HG03095 (cell line): ENCODE measurements around the gene FAM124B.
A peak's percentile ranks its signal among the peaks of the same experiment; 100 is the strongest.
"Not testable (repeated sequence)": the region's sequence is repeated elsewhere in the genome, so short reads cannot be mapped to it uniquely, and the experiment has no call there.

ENCODE experiments used
- ATAC-seq: cut with Tn5 transposase; IDR thresholded peaks from one replicate; pipeline ENCODE4 v1.9.1; 2021; ENCODE audit warnings: moderate library complexity; ENCODE audit not compliant: unreplicated experiment

The FAM124B gene

DNA sequence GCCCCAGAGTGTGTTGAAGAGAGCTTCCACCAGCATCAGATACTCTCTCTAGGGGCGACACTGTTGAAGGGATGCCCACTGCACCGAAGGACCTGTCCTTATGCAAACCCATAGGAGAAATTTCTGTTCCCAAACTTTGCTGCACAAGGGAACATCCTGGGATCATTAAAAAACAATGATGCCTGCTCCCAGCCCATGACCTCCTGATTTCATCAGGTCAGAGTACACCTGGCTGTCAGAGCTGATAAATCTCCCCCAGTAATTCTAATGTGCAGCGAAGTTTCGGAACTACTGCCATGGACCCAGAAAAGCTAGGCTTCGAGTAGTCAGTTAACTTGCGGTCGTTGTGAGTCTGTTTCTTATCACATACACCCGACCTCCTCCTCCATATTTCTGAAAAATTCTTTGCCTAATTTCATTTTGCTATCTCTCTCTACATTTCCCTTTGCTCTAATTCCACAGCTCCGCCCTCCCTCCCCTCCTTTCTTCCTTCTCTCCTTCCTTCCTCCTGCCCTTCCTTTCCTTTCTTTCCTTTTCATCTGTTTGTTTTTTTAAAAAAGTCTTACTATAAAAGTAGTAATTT is 18.8 kb downstream of the FAM124B start:
- no peak for ATAC-seq

DNA sequence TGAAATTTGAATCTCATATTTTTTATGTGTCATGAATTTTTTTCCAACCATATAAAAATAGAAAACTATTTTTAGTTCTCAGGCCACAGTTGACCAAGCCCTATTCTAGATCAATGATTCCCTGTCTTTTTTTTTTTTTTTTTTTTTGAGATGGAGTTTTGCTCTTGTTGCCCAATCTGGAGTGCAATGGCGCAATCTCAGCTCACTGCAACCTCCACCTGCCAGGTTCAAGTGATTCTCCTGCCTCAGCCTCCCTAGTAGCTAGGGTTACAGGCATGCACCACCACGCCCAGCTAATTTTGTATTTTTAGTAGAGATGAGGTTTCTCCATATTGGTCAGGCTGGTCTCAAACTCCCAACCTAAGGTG is 19.6 kb downstream of the FAM124B start:
- ATAC-seq = not testable (repeated sequence)

DNA sequence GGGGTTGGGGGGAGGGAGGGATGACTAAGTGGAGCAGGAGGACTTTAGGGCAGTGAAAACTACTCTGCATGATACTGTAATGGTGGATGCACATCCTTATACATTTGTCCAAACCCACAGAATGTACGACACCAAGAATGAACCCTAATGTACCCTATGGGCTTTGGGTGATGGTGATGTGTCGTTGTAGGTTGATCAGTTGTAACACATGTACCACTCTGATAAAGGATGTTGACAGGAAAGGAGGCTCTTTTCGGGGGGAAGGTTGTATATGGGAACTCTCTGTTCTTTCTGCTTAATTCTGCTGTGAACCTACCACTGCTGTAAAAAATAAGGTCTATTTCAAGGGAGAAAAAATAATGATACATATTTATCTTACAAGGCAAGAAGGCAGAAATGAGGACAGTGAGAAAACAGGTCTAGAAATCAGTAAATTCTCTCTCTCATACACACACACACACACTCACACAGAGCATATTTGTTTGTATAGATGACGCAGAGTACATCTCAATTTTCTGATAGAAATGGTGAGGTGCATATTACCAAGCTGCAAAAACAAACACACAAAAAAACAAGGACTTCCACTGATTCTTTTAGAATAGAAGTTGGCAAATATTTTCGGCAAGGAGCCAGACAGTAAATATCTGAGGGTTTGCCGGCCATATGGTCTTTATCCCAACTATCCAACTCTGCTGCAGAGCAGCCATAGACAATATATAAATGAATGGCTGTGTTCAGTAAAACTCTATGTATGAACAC is 20.2 kb downstream of the FAM124B start:
- ATAC-seq = no peak

DNA sequence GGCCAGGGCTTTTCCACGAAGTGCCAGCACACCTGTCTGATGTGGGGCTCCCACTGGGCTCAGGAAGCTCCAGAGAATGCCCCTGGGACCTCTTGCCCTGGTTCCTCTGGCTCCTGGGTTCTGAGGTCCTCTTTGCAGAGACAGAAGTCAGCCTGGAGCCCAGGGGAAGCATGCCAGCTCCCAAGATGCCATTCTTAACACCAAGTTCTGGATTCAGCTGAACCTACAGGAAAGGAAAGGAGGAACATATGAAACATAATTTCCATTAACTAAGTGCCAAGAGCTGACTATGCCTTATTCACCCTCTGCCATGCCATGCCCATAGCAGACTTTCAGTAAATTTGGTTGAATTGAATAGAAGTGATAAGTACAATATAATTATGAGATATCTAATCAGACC is 21.9 kb downstream of the FAM124B start:
- ATAC-seq = no peak

DNA sequence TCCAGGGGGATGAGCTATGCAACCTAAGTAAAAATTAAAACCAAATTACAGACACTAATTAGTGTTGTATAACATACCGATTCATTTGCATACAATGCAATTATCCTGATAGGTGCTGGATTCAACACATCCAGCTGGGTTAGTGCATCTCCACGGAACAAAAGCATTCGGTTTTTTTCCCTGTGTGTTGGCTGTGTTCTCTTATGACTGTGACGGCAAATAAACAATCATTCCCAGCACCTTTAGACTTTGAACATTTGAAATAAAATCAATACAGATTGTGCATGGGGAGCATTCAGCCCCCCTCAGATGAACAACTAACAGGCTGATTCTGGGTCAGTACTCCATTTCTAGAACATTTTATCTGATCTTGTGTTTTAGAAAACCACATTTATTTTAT is 22.7 kb downstream of the FAM124B start:
- no peak for ATAC-seq

DNA sequence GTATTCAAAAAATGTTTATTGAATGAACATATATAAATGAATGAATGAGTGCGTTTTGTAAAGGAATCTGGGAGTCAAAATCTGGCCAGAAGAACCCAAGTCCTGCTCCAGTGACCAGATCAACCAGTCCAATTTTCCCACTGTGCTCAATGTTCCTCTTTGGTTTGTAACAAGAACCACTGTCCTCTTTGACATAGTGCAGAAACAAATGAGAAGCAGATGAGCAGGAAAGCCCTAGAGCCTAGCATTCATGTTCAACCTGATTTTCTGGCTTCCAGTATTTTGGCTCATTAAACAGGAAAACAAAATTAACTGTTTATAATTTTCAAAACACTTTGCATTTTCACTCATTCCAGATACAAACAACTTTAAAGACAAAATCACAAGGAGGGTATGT is 23.2 kb downstream of the FAM124B start:
- no peak for ATAC-seq

DNA sequence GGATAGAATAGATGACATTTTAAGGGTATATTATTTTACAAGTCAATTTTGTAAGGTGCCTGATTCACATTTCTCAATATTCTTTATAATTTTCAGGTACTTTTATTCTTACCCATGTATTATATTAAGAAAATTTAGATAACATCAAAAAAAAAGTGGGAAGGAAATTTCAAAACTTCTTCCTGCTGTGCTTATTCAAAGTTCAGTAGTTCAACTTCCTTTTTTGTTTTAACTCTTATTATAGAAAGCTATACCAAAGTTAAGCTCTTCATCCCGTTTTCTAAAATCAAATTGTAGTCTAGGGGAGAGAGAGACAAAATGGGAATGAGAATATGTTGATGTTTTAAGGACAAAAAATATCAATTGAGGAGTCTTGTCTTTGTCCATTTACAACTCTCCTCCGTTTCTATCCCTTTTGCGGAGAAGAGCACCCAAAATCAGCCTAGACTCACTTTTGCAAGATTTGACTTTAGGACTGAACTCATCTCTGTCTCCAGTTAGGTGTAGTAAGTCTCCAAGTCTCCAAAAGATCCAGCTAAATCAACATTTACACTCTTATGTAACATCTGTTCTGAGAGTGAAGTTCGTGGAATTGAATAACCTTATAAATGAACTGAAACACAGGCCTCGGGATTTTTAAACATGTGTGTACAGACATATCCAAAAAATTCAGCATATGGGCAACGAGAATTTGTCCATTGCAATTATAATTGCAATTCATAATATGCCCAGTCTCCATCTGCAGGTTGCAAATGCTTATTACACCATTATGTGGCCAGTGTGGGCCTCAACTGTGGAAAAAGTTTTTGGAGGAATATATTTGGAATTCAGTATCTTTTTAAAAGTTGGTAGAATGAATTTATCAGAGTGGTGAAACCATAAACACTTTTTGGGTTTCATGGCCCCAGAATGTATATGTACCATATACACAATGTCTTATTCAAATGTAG is 23.9 kb downstream of the FAM124B start:
- no peak for ATAC-seq

DNA sequence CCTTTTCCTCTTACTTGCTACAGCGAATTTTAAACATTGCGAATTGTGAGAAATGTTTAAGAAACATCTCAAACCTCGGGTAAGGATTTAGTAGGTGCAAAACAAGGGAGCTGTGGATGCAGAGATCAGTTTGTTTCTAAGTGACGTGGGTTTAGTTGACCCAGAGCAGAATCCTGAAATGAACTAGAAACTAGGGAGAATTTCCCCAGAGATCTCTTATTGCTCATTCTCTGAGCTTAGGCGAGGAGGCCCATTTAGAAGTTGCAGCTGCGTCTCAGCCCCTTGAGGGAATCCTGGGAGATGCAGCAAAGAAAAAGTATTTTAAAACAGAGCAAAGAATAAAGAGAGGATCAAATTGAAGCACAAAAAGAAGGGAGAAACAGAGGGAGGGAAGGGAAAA is 29.3 kb downstream of the FAM124B start:
- no peak for ATAC-seq

DNA sequence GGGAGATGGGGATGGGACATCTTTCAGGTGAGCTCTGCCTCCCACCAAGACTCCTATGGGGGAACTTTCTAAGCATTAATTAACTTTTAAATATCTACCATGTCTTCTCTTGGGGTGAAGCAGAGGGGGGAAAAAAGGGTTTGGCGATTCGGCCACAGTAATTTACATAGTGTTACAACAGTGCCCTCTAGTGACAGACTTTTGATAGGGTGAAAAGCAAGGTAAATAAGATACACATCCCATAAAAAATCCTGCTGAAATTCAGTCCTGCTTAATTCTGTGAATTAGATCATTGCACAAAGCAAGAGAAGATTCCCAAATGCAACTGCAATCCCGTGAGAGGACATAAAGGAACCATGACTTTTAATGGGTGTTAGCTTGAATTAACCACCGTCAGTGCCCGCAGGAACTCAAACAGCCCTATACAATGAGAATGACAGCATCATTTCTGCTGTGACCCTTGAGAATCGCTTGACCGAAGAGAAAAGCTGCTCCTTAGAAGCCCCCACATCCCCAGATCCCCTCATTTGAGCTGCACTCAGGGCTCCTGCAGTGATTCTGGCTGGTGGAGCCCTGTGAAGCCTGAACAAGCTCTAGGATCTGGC is 32.8 kb downstream of the FAM124B start:
- no peak for ATAC-seq

DNA sequence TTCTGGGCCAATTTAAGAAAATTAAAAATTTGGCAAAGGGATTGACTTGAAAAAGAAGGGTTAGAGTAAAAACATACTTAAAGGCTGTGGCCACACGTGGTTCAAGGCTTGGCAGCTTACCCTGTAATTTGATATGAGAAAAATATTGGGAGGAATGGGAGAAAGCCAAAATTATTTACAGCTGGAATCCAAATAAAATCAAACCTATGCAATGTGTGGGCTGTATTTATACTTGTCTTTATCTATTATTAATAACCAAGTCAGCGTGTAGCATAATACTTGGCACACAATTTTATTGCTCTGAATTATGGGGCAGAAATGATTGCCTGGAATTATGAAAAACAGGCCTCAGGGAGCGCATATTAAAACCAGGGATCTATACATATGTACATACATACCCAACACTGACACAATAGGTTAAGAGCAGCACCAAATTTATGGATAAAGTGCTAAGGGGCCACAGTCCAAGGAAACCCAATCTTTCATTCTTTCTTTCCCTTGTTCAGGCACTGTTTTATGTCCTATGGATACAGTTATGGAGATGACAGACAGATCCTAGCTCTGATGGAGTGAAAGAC is 35.6 kb downstream of the FAM124B start:
- ATAC-seq = no peak

DNA sequence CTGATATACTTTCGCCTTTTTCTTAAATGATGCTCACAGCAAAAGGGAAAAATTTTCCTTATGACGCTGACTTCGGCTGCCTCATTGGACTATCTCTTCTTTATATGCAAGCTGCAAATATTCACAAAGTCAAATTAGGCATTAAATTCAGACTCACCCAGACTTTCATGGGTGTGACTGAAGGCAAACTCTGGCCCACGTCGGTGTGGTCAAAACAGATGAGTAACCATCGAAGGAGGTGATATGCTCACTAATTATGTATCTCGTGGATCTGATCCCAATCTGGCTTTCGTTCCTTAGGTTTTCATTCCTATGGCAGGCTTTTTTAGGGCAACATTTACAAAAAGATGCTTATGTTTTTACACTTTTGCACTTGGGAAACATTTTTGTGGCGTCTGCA is 36.6 kb downstream of the FAM124B start:
- ATAC-seq = no peak

DNA sequence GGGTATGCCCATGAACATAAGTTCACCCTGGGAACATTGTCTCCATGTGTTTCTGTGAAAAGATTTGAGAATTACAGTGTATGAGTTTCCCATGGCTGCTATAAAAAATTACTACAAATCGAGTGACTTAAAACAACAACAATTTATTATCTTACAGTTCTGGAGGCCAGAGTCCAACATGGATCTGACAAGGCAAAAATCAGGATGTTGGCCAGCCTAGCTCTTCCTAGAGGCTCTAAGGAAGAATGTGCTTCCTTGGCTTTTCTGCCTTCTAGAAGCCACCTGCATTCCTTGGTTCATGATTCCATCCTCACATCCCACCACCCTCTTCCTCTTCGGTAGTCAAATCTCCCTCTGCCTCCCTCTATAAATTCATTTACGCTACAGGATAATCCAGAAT is 38.6 kb downstream of the FAM124B start:
- no peak for ATAC-seq

DNA sequence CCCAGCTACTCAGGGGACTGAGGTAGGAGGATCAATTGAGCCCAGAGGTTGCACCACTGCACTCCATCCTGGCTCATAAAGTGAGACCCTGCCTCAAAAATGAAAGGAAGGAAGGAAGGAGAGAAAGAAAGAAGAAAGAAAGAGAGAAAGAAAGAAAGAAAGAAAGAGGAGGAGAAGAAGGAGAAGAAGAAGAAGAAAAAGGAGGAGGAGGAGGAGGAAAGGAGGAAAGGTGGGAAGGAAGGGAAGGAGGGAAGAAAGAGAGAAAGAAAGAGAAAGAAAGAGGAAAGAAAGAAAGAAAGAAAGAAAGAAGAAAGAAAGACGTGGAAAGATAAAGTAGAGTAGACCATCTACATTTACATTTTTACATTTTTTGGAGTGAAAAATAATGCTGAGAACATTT is 39.8 kb downstream of the FAM124B start:
- ATAC-seq = no peak

DNA sequence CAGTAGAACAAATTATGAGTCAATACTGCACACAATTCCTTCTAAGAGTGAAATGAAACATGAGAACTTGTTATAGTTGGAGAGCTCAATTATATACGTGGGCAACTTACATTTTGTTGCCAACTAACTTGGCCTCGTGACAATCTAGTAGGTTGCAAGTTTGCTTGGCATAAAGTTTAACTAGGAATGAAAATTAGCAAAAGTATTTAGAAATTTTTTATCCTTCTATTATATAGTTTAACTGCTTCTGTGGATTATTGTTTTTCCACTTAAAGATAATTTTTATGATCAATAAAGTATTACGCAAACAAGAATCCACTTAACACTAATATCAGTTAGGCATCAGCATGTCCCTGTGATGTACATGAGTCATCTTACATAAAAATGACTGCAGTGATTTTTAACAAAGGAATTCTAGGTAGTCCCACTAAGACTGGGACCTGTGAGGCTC is 41.1 kb downstream of the FAM124B start:
- no peak for ATAC-seq

DNA sequence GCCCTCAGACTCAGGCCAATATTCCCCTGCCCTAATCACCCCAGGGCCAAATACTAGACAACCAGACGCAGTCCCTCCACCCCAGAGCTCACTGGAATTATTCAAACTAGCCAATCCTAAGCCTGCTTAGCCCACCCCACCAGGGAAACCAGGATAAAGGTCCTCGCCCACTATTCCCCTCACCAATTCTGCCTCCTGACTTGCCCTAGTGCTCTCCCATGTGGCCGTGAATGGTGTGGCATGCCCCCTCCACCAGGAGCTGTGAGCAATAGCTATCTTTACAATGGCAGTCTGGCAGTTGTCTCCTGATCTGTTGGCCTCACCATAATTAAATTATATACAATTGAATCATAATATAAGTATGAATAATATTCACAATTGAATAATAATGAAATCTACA is 42.3 kb downstream of the FAM124B start:
- ATAC-seq = no peak

DNA sequence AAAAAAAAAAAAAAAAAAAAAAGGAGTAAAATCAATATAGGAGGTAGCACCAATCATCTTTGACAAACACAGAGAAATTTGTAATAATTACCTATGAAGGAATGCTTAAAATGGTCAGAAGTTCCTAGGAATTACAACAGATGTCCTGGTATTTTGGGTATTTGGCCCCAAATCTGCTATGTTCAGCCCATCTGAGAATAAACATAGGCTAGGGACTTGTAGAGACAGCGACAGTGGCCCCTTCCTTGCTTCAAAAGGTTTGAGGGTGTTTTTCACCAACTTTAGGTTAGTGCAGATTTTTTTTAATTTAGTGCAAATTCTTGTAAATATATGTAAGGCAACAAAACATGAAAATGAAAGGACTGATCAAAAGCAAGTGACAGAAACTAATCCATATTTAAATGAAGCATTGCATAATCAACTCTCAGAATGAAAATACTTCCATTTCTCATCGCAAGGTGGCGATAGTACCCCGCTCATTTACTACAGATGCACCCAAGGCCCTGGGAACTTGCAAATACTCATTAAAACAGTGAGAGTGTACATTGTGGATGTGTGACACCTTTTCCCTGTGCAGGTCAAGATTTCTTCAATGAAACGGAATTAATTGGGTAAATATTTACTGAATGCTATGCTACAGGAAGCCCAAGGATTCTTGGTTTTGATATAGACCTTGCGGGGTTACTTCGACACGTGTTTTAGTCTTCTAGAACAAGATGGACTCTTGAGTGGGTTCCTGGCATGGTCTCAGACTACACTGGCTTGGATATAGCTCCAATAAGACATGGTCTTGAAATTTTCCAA is 44.6 kb downstream of the FAM124B start:
- peak; percentile 80 for ATAC-seq

DNA sequence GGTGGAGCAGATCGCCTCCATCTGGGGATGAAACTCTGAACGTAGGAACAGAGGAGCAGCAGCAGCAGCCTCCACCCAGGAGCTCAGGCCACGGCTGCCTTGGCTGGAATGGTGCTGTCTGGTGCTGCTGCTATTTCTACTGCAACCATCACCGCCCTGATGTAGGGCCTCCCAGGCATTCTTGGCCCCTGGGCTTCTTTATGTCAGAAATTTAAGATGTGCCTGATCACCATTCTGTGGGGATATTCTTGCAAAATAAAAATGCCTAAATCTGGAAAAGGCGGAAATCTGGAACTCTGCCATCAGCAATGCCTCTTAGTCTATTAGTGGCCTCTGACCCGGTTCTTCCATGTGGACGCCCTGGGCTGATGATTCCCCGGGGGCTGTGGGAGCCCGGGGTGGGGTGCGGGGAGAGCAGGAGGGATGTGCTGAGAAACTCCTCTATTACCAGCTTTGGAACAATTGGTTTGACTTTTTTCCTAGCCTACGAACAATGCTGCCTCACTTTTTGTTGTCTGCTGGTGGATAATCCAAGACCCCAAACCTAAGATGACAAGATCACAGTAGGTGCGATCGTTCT is 47.2 kb downstream of the FAM124B start:
- ATAC-seq = no peak

DNA sequence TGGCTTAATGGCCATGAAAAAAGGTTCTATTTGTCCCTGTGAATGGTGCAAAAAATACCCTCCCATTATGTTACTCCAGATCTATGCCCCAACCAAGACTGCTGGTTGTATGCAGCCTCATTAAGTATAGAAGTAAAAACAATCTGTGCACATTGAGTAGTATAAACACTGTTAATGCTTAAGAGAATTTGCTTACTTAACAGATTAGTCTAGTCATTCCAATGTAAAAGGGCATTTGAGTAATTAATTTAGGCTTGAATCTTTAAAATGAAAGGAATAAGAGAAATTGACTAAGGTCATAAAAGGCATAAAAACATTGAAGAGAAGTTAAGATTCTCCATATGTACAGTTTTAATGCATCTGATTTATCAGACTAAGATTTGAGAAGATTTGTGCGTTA is 51.2 kb downstream of the FAM124B start:
- ATAC-seq = no peak

DNA sequence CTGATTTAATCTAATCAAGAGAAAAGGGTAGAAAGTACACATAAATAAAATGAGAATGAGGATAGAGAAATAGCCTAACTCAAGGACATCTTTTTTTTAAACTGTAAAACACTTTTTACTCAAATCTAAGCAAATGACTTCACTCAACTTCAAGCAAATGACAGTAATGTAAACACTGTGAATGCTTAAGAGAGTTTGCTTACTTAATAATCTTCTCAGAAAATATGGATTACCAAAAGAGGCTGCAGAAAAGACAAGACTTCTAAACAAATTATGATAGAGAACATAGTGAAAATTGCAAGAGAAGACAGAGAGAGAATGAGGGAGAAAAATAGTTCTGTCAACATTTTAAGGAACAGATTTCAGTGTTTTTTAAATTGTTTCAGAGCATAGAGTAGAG is 52.5 kb downstream of the FAM124B start:
- no peak for ATAC-seq
